HepG2 (cell line): ENCODE measurements around the gene GJB2. TPM values are rescaled to one million over a fixed set of nuclear protein-coding genes. Genes with fewer than 3 reads are reported as not detected.

Experiments
- ATAC-seq: fragments of 200-7000 bp; cut with Tn5 transposase; 3 replicates; pipeline ENCODE4 v1.9.1; 2020; ENCODE audit warnings: mild to moderate bottlenecking, moderate library complexity
- BruUV-seq: library from RNA; stranded (reverse); fragments of 400-500 nt; replicated peaks from 2 replicates; lab custom pipeline; 2021; lab: Mats Ljungman, UMichigan
- CTCF ChIA-PET: fragments of 300-600 bp; formaldehyde crosslinking; extraction: SDS; loops from one replicate; lab custom pipeline; 2021; ENCODE audit warnings: low total read pairs, inconsistent platforms, low intra/inter-chr PET ratio; lab: Yijun Ruan, JAX
- POLR2A ChIA-PET: fragments of 350-600 bp; sonication (Branson Sonifier 250); formaldehyde crosslinking; loops from one replicate; lab custom pipeline; 2020; ENCODE audit warnings: antibody characterized with exemption, inconsistent platforms; lab: Yijun Ruan, JAX
- DNase-seq: peaks from one replicate; pipeline ENCODE4 v3.0.0-alpha.2; 2015; ENCODE audit warnings: low spot score
- FAIRE-seq: peaks from 3 replicates; lab custom pipeline; 2011; peaks lifted over from hg19 to GRCh38; lab: Jason Lieb, UNC
- H2AFZ ChIP-seq: one replicate; pipeline ENCODE4 v1.6.1; 2011; ENCODE audit warnings: low read length, inconsistent platforms
- H3K27ac ChIP-seq: fragments of 300-600 bp; 3 replicates; pipeline ENCODE4 v1.8.0; 2011; ENCODE audit warnings: mixed run types, mild to moderate bottlenecking, mixed read lengths, low read length, inconsistent platforms; ENCODE audit not compliant: insufficient read depth; ENCODE audit errors: extremely low read length
- H3K27me3 ChIP-seq, 2 experiments: fragments of 200-600 bp in 1 of 2; 2 replicates in 1 of 2; 3 replicates in 1 of 2; pipeline versions ENCODE4 v1.6.0 to v1.8.0; 2011; ENCODE audit warnings: low read length in 2 of 2, mild to moderate bottlenecking in 2 of 2, moderate library complexity in 2 of 2, inconsistent platforms in 1 of 2; ENCODE audit not compliant: insufficient read depth in 2 of 2, control insufficient read depth in 1 of 2
- H3K36me3 ChIP-seq, 2 experiments: fragments of 200-600 bp in 1 of 2; replicated peaks in 1 of 2; 2 replicates in 1 of 2; 3 replicates in 1 of 2; pipeline versions ENCODE4 v1.5.1 to v1.8.0; 2011; ENCODE audit warnings: low read length in 2 of 2, inconsistent platforms in 1 of 2; ENCODE audit not compliant: insufficient read depth in 2 of 2, control insufficient read depth in 1 of 2
- H3K4me1 ChIP-seq: 2 replicates; pipeline ENCODE4 v1.5.1; 2012; ENCODE audit warnings: low read length, inconsistent platforms; ENCODE audit not compliant: insufficient read depth
- H3K4me2 ChIP-seq: 2 replicates; pipeline ENCODE4 v1.6.0; 2011; ENCODE audit warnings: low read depth, low read length, inconsistent platforms
- H3K4me3 ChIP-seq, 3 experiments: fragments of 200-600 bp in 1 of 3; sonication (generic), shearing (Covaris generic) in 1 of 3; replicated peaks in 1 of 3; 2 replicates each; pipeline ENCODE4 v1.5.1; 2011 to 2016; ENCODE audit warnings: low read length in 3 of 3, inconsistent platforms in 2 of 3, low read depth in 2 of 3, mild to moderate bottlenecking in 2 of 3, control low read depth in 1 of 3, mixed read lengths in 1 of 3; ENCODE audit not compliant: insufficient read depth in 1 of 3
- H3K79me2 ChIP-seq: one replicate; pipeline ENCODE4 v1.6.1; 2011; ENCODE audit warnings: low read length, inconsistent platforms; ENCODE audit not compliant: insufficient read depth
- H3K9ac ChIP-seq: 2 replicates; pipeline ENCODE4 v1.6.0; 2011; ENCODE audit warnings: mild to moderate bottlenecking, low read depth, low read length, inconsistent platforms; ENCODE audit not compliant: insufficient read depth
- H3K9me3 ChIP-seq: 2 replicates; pipeline ENCODE4 v1.5.1; 2012; ENCODE audit warnings: mild to moderate bottlenecking, low read length
- H4K20me1 ChIP-seq: 2 replicates; pipeline ENCODE4 v1.6.0; 2011; ENCODE audit warnings: inconsistent platforms, mild to moderate bottlenecking, low read length, moderate library complexity; ENCODE audit not compliant: insufficient read depth
- BHLHE40 ChIP-seq: IDR thresholded peaks from 2 replicates; pipeline ENCODE4 v1.6.1; 2011; ENCODE audit warnings: low read length, improper control_type of control experiment
- CEBPB ChIP-seq: IDR thresholded peaks from 2 replicates; pipeline ENCODE4 v1.6.1; 2011; ENCODE audit warnings: low read depth, low read length, improper control_type of control experiment, borderline replicate concordance
- CHD4 ChIP-seq: fragments of 200-600 bp; sonication (generic); IDR thresholded peaks from 2 replicates; pipeline ENCODE4 v1.7.0; 2017; ENCODE audit warnings: mild to moderate bottlenecking, low read length, borderline replicate concordance
- EHMT2 ChIP-seq: fragments of 200-600 bp; sonication (generic); IDR thresholded peaks from 2 replicates; pipeline ENCODE4 v1.7.0; 2017; ENCODE audit warnings: antibody characterized with exemption, low read depth, low read length, borderline replicate concordance
- MLLT10 ChIP-seq: sonication (generic); formaldehyde crosslinking; IDR thresholded peaks from 2 replicates; pipeline ENCODE4 v1.4.0; 2020; ENCODE audit warnings: missing genetic modification reagents
- RARA ChIP-seq: IDR thresholded peaks from 2 replicates; pipeline ENCODE4 v1.6.1; 2016; ENCODE audit warnings: missing genetic modification reagents, missing compliant biosample characterization
- TBL1XR1 ChIP-seq: fragments of 150-350 bp; IDR thresholded peaks from 2 replicates; pipeline ENCODE4 v1.6.1; 2014; ENCODE audit warnings: borderline replicate concordance, low read length; ENCODE audit not compliant: partially characterized antibody
- TSC22D2 ChIP-seq: sonication (generic); formaldehyde crosslinking; IDR thresholded peaks from 2 replicates; pipeline ENCODE4 v1.5.1; 2020; ENCODE audit warnings: missing genetic modification reagents, mild to moderate bottlenecking, borderline replicate concordance
- ZBTB7A ChIP-seq: sonication (generic); formaldehyde crosslinking; IDR thresholded peaks from 2 replicates; pipeline ENCODE4 v1.8.0; 2022; ENCODE audit warnings: mild to moderate bottlenecking, missing genetic modification reagents
- ZNF17 ChIP-seq: sonication (generic); formaldehyde crosslinking; IDR thresholded peaks from 2 replicates; pipeline ENCODE4 v1.5.0; 2020; ENCODE audit warnings: mild to moderate bottlenecking, missing genetic modification reagents
- ZNF441 ChIP-seq: sonication (generic); formaldehyde crosslinking; IDR thresholded peaks from 2 replicates; pipeline ENCODE4 v1.7.0; 2021; ENCODE audit warnings: missing genetic modification reagents, borderline replicate concordance
- ZNF629 ChIP-seq: sonication (generic); formaldehyde crosslinking; conservative IDR thresholded peaks from 2 replicates; pipeline ENCODE4 v1.5.0; 2020; ENCODE audit warnings: missing genetic modification reagents
- ZNF709 ChIP-seq: sonication (generic); formaldehyde crosslinking; IDR thresholded peaks from 2 replicates; pipeline ENCODE4 v1.5.0; 2020; ENCODE audit warnings: mild to moderate bottlenecking, missing genetic modification reagents
- WGBS: methylation state at CpG from one replicate; pipeline ENCODE4 v1.1.6; 2017; ENCODE audit warnings: low lambda C conversion rate; 5-methylcytosine and 5-hydroxymethylcytosine counted together
- in situ Hi-C: cut with HindIII; loops from 2 replicates; pipeline ENCODE4 v1.10.0; 2017; ENCODE audit warnings: low pct_unique_long_range_greater_than_20kb; ENCODE audit not compliant: extremely low pct_ligation_motif_present
- intact Hi-C: fragments of 100-400 bp; cut with micrococcal nuclease; formaldehyde crosslinking; loops from one replicate; pipeline ENCODE4 v1.10.0; 2022; ENCODE audit not compliant: unreplicated experiment
- polyA plus RNA-seq, 8 experiments: library from polyadenylated mRNA; depleted of rRNA in 3 of 8; stranded (reverse) in 7 of 8; unstranded in 1 of 8; fragments of >200 nt; fragmentation: Illumina TruSeq in 4 of 8; extraction: Trizol in 4 of 8; gene quantifications; 2 replicates each; pipeline versions ENCODE4 v1.2.1 to v1.2.3, GENCODE V29; 2011 to 2016; ENCODE audit warnings: low read depth in 4 of 8, missing spikeins in 1 of 8, mixed read lengths in 1 of 8; ENCODE audit not compliant: insufficient read depth in 1 of 8
- total RNA-seq, 5 experiments: library from RNA; depleted of rRNA; stranded (reverse); fragments of >200 nt; fragmentation: Illumina TruSeq; extraction: Trizol; gene quantifications; 2 replicates each; pipeline ENCODE4 v1.2.3, GENCODE V29; 2016; ENCODE audit warnings: low read depth in 1 of 5

GJB2 gene
- total and polyA plus RNA-seq, 2 of the 13 experiments (the other 11 are each of a cell fraction or from before 2014, with no cell fraction given), result 0.15 to 0.18 TPM

DNA sequence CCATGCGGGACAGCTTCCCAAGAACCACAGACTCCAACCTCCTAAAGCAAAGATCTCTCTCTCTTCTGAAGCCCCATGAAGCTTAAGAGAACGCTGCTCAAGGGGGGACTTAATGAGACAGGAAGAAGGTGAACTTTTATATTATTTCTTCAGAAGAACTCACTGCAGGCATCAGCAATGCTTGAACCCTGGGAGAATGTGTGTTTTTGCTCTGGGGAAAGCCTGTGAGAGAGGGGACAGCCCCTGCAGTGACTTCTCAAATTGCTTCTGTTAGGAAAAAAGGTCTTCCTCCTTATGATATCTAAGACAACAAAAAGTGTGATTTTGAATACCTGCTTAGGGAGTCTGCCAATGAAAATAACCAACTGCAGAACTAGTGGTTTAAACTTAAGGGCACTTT lies 54.9 kb downstream of the GJB2 start:
- Histone ChIP-seq H3K4me3 (no peak overlapping the region), H2AFZ (no peak overlapping the region), H3K27me3 (peaks cover 0 to 11% of the 10 kb centered on the region in 2 experiments; a peak in 4 of 5 replicates), H4K20me1 (no peaks in the 10 kb centered on the region)
- TF ChIP-seq RARA (no peak), ZBTB7A (CRISPR knock-in tag) (no peak), ZNF17 (CRISPR knock-in tag) (no peak), TSC22D2 (no peak), CHD4 (no peak), BHLHE40 (no peak), ZNF709 (CRISPR knock-in tag) (no peak), ZNF629 (CRISPR knock-in tag) (no peak), ZNF441 (CRISPR knock-in tag) (no peak), MLLT10 (CRISPR knock-in tag) (no peak), CEBPB (no peak), TBL1XR1 (no peak), EHMT2 (no peak)
- TF ChIP-seq, all 625 proteins: peak for 0
- in situ Hi-C loops, result no loop called here
- no peak overlapping the region for H3K4me2 ChIP-seq
- CTCF ChIA-PET, result no interaction called here
- no peaks in the 10 kb centered on the region for H3K36me3 ChIP-seq
- no peak overlapping the region for H3K9ac ChIP-seq
- ATAC-seq, result no peak
- BruUV-seq, result no TSS peak
- H3K27ac ChIP-seq, result no peak overlapping the region
- intact Hi-C loops, result loop anchor here (2.0 kb wide), 1 partner anchor 25 kb away; no protein-coding TSS in a partner anchor
- H3K79me2 ChIP-seq, result no peaks in the 10 kb centered on the region
- no peak for FAIRE-seq
- H3K4me1 ChIP-seq, result peaks cover 11% of the 10 kb centered on the region
- POLR2A ChIA-PET, result no interaction called here
- no peak for DNase-seq
- no peaks in the 10 kb centered on the region for H3K9me3 ChIP-seq
- 71% methylated on average over 2 of the region's 2 CpGs for WGBS

Other genes starting within 250 kb of the GJB2 start
- gene ZMYM2, start 234.2 kb downstream of the GJB2 start, total RNA-seq (2016; rRNA removed; fragmentation: Illumina TruSeq; extraction: Trizol), result 40.8 and 56.9 TPM in 2 replicates
- gene ZMYM2, start 234.2 kb downstream of the GJB2 start, polyA plus RNA-seq (2011; rRNA removed), result 17.6 and 22.4 TPM in 2 replicates
- gene GJA3, start 31.9 kb downstream of the GJB2 start, total RNA-seq (2016; rRNA removed; fragmentation: Illumina TruSeq; extraction: Trizol), result 0.03 and 0.04 TPM in 2 replicates
- 0.01 and 0.04 TPM in 2 replicates for gene GJA3, start 31.9 kb downstream of the GJB2 start, polyA plus RNA-seq (2011; rRNA removed)
- gene GJB6, start 39.4 kb upstream of the GJB2 start, total RNA-seq (2016; rRNA removed; fragmentation: Illumina TruSeq; extraction: Trizol), result not detected in 2 replicates
- gene GJB6, start 39.4 kb upstream of the GJB2 start, polyA plus RNA-seq (2011; rRNA removed), result not detected in 2 replicates